Ascending aorta (tissue), 2 donors: ENCODE data around the gene STX17. TPM values are rescaled to one million over a fixed set of nuclear protein-coding genes. Genes with fewer than 3 reads are reported as not detected.

ENCODE experiments used
- DNase-seq, 2 donors: peaks; one replicate each; pipeline ENCODE4 v3.0.0-alpha.2; 2019; ENCODE audit warnings: low spot score in 2 of 2
- H3K27ac ChIP-seq, 2 donors: fragments of 200-600 bp; sonication (generic); one replicate each; pipeline ENCODE4 v1.5.1; 2016 to 2017; ENCODE audit warnings: mild to moderate bottlenecking in 1 of 2
- H3K27me3 ChIP-seq: fragments of 200-600 bp; sonication (generic); one replicate; pipeline ENCODE4 v1.5.1; 2017
- H3K36me3 ChIP-seq, 2 donors: fragments of 200-600 bp; sonication (generic); one replicate each; pipeline ENCODE4 v1.5.1; 2016
- H3K4me1 ChIP-seq, 2 donors: fragments of 200-600 bp; sonication (generic); one replicate each; pipeline ENCODE4 v1.5.1; 2016 to 2017; ENCODE audit warnings: mild to moderate bottlenecking in 1 of 2
- H3K4me3 ChIP-seq, 2 donors: fragments of 200-600 bp; sonication (generic); one replicate each; pipeline ENCODE4 v1.5.1; 2016 to 2017; ENCODE audit warnings: mild to moderate bottlenecking in 1 of 2
- H3K9me3 ChIP-seq, 2 donors: fragments of 200-600 bp; sonication (generic); one replicate each; pipeline ENCODE4 v1.5.1; 2016
- CTCF ChIP-seq, 3 experiments: fragments of 200-600 bp in 2 of 3; fragments of 450-650 bp in 1 of 3; sonication (generic) in 2 of 3; IDR thresholded peaks; one replicate each; pipeline ENCODE4 v1.5.1; 2016 to 2019; ENCODE audit warnings: antibody characterized with exemption in 3 of 3, mild to moderate bottlenecking in 1 of 3, moderate library complexity in 1 of 3
- intact Hi-C: fragments of 100-400 bp; cut with DNase I; formaldehyde crosslinking; loops from one replicate; pipeline ENCODE4 v1.15.1; 2023
- total RNA-seq: library from RNA; depleted of rRNA; stranded (reverse); fragments of >200 nt; gene quantifications from one replicate; pipeline ENCODE4 v1.1.0, GENCODE V29; 2016

Gene STX17
- total RNA-seq, 1 donor from 2014 or later, result 24.9 TPM

GRCh38 chr9:99967457-99967856 is 61.0 kb downstream of the STX17 start:
- peaks cover 0 to 24% of the 10 kb centered on the region in 2 donors for H3K36me3 ChIP-seq
- intact Hi-C loops, result no loop called here

GRCh38 chr9:99970481-99970880 is 64.0 kb downstream of the STX17 start:
- Histone ChIP-seq H3K36me3 (peaks cover 0 to 25% of the 10 kb centered on the region in 2 donors), H3K4me3 (no peak overlapping the region), H3K4me1 (no peaks in the 10 kb centered on the region), H3K27me3 (no peaks in the 10 kb centered on the region), H3K9me3 (no peaks in the 10 kb centered on the region), H3K27ac (no peak overlapping the region)
- no peak for TF ChIP-seq CTCF (IDR thresholded peaks at IDR 0.05)
- intact Hi-C loops, result no loop called here
- DNase-seq, result no peak

More at GRCh38 chr9:99967457-99967856, 61.0 kb downstream of the STX17 start:
- H3K4me3 ChIP-seq, result no peak overlapping the region
- no peak for DNase-seq
- no peaks in the 10 kb centered on the region for H3K9me3 ChIP-seq
- H3K27me3 ChIP-seq, result no peaks in the 10 kb centered on the region
- H3K4me1 ChIP-seq, result no peaks in the 10 kb centered on the region
- no peak overlapping the region for H3K27ac ChIP-seq
- no peak for TF ChIP-seq CTCF (IDR thresholded peaks at IDR 0.05)

- Histone ChIP-seq H3K36me3 (peaks cover 0 to 28% of the 10 kb centered on the region in 2 donors), H3K27me3 (no peaks in the 10 kb centered on the region), H3K4me3 (no peak overlapping the region), H3K4me1 (no peaks in the 10 kb centered on the region), H3K27ac (no peak overlapping the region), H3K9me3 (no peaks in the 10 kb centered on the region)
- no peak for TF ChIP-seq CTCF (IDR thresholded peaks at IDR 0.05)
- no peak for DNase-seq
- intact Hi-C loops, result no loop called here
These were observed 65.0 kb downstream of the STX17 start for GRCh38 chr9:99971410-99971809.

- H3K4me3 ChIP-seq, result no peak overlapping the region
- H3K27me3 ChIP-seq, result no peaks in the 10 kb centered on the region
- intact Hi-C loops, result no loop called here
- H3K4me1 ChIP-seq, result no peaks in the 10 kb centered on the region
- no peak for DNase-seq
- H3K9me3 ChIP-seq, result no peaks in the 10 kb centered on the region
- H3K36me3 ChIP-seq, result peaks cover 0 to 30% of the 10 kb centered on the region in 2 donors
- no peak overlapping the region for H3K27ac ChIP-seq
- no peak for TF ChIP-seq CTCF (IDR thresholded peaks at IDR 0.05)
These were observed 67.0 kb downstream of the STX17 start for GRCh38 chr9:99973455-99973854.

GRCh38 chr9:99977033-99977792 is 70.8 kb downstream of the STX17 start:
- H3K27me3 ChIP-seq, result no peaks in the 10 kb centered on the region
- no peak for TF ChIP-seq CTCF (IDR thresholded peaks at IDR 0.05)
- H3K4me3 ChIP-seq, result no peak overlapping the region
- intact Hi-C loops, result no loop called here
- H3K36me3 ChIP-seq, result peaks cover 0 to 12% of the 10 kb centered on the region in 2 donors
- DNase-seq, result no peak
- H3K27ac ChIP-seq, result no peak overlapping the region
- no peaks in the 10 kb centered on the region for H3K4me1 ChIP-seq
- H3K9me3 ChIP-seq, result no peaks in the 10 kb centered on the region
